GM18861 (cell line): Measurements from ENCODE around the gene VTI1A.
"Not testable (repeated sequence)": the region's sequence is repeated elsewhere in the genome, so short reads cannot be mapped to it uniquely, and the experiment has no call there.

Source experiments
- ATAC-seq: cut with Tn5 transposase; IDR thresholded peaks from one replicate; pipeline ENCODE4 v1.9.1; 2021; ENCODE audit not compliant: unreplicated experiment

The VTI1A gene

DNA sequence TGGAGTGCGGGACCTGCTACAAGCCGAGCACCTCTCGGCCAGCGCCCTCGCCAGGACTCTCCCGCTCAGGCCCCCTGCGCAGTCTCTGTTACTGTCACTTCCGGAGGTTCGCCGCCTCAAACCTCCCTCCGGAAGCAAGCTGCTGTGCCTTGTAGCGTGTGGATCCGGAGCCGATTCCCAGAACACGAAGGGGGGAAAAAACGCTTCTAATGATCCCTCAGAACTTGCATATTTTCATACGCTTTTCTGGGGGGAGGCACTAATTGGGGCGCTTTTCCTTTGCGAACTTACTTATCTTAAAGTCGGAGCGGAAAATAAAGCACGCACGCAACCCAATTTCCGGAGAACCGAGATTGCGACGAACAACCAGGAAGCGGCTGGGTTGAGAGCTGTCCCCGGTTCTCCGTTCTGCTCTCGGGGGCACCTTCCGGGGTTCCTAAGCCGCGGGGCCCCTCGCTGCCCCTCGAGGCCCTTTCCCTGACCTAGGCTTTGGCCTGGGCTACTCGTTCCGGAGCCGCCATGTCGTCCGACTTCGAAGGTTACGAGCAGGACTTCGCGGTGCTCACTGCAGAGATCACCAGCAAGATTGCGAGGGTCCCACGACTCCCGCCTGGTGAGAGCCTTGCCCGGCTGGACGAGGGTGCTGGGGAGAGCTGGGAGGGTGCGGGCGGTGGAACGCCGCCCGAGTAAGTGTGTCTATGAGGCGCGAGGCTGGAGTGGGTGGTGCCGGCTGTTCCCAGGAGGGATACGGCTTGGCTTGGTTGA, at the start of gene VTI1A, which contains the start of gene ZDHHC6:
Gene VTI1A, plus strand, starts transcription at position 361 of the 765 bp plus-strand sequence. Its CDS starts 159 bp downstream, at position 520.
Gene ZDHHC6, minus strand, starts transcription at position 60 of the 765 bp plus-strand sequence. CDS start 1,478 bp downstream, outside the sequence.
- peak; percentile 86 for ATAC-seq

DNA sequence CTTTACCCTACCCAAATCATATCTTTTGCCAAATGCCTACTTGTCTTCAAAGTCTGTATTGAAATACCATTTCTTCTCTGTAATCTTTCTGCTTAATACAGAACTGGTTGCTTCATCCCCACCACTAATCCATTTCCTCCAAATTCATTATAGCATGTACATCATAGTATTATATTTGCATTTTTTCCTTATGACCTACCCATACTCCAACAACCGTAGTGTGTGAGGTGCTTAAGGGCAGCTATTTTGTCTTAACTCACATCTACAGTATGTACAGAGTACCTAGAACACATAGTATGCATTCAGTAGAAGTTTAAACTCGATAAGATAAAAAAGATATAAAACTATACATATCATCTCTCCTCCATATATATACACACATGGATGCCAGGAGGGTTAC, 49.4 kb upstream of the VTI1A start:
- no peak for ATAC-seq

DNA sequence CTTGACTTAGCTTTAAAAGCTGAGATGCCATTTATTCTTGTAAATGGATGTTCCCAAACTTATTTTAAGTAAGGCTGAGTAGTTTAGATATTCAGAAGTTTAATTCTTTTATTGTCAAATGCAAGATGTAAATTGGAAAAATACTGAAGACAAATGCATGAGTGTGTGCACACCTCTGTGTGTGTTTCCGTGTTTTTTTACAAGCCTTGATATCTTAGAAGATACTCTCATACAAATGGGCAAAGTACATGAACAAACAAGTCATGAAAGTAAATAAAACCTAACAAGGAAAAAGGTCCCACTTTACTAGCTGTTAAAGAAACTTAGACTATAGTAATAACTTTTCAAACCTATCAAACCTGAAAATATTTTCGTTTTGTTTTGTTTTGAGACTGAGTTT, 44.1 kb upstream of the VTI1A start:
- ATAC-seq, result no peak

DNA sequence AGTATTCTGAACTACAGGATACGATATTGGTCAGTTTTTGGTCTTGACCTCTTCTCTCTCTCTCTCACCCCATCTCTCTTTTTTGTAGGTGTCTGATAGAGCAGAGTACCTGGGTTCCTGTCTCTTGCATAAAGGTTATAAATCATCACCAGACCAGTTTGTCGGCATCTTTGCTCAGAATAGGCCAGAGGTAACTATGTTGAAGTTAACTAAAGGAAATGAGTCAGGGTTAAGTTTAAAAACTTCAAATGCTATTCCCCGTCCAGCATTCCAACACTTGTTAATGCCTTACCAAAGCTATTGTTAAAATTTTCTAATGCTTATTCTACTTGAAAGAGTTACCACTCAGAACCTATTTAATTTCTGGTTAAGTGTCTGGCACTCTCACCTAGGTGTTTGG, 42.4 kb upstream of the VTI1A start:
- ATAC-seq, result no peak

DNA sequence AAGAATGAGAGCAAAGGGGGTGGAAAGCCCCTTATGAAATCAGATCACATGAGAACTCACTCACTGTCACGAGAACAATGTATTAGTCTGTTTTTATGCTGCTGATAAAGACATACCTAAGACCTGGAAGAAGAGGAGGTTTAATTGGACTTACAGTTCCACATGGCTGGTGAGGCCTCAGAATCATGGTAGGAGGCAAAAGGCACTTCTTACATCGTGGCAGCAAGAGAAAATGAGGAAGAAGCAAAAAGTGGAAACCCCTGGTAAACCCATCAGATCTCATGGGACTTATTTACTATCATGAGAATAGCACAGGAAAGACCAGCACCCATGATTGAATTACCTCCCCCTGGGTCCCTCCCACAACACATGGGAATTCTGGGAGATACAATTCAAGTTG, 40.2 kb upstream of the VTI1A start:
- ATAC-seq, result not testable (repeated sequence)

DNA sequence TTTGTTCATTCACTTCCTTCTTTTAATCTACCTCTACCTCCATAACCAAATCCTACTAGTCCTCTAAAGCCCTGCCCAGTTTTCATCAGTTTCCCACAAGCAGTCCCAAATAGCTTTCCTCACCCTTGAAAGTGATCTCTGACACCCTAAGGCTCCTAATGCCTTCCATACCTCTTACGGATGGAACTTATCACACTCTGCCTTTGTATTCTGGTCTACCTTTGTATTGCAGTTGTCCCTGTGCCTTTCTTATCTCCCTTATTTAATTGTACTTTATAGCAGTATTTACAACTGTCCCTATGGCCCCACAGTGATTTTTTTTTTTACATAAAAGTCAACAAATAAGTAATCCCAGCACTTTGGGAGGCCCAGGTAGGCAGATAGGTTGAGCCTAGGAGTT, 39.3 kb upstream of the VTI1A start:
- no peak for ATAC-seq

DNA sequence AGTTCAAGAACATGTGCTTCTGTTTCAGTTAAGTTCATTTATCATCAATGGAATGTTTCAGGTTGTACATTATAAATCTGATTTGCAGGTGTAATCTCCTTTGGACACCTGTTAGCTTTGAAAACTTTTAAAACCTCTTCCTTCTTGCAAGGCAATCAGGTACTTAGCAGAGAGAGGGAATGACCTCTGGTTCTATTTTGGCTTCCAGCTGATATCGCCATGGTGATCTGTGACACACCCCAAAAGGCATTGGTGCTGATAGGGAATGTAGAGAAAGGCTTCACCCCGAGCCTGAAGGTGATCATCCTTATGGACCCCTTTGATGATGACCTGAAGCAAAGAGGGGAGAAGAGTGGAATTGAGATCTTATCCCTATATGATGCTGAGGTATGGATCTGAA, 37.7 kb upstream of the VTI1A start:
- ATAC-seq, result no peak

DNA sequence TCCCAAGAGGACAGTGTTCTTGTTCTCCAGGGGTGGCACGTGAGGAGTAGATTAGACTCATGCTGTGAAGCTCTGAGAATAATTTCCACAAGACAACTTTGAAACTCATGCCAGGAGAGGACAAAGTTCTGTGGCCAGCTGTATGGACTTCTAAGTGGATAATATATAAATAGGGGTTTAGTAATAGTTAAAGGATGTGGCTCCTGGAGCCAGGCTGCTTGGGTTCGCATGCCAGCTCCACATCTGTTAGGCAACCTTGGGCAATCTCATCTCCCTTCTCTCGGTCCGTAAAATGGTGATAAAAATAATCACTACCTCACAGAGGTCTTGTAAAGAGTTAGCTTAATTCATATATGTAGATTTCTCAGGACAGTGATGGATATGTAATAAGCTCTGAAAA, 37.3 kb upstream of the VTI1A start:
- ATAC-seq, result no peak

DNA sequence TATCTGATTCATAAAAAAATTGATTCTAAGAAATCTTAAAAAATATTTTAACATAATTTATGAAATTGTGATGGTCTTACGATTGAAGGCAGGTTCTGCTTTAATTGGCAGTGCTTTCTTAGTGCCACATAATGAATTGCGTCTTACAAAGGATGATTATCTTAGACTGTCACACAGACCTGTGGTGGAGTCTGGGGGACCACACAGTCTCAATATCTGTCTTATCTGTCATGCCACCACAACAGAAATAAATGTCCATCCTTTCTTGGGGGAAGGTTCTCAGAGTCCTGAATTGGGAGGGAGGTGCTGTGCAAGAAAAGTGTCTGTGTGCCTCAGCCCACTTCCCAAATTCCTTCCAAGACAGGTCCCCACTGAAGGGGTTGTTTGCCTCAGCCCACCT, 34.3 kb upstream of the VTI1A start:
- ATAC-seq, result no peak

DNA sequence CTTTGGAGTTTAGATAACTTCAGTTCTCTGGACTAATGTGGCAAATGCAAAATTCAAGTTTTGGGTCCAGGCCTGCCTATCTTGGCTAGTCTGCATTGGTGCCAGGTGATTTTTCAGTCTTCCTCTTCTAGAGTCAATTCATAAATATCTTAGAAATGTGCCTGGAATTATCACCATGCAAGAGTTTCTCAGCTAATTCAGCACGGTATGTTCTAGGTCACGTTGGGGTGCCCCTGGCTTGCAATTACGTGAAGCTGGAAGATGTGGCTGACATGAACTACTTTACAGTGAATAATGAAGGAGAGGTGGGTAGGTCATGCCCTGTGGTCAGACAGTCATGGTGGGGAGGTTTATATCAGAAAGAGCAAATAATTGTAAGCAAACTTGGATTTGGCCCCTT, 25.3 kb upstream of the VTI1A start:
- no peak for ATAC-seq

DNA sequence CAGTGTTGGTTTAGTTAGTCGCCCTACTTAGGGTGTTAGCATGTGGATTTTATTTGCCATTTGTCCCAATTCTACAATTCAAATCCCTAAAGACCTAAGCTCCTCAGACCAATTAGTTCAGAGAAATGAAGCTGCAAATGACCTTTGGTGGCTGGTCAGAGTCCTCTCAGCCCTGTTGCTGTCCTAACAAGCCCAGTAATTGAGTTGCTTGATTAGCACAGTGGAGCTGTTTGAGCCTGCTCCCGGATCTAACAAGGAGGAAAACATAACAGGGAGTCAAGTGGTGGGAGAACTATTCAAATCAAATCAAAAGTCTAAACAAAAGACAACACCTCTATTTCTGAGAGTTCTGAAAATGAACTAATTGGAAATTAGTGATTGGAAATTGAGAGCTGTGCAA, 22.4 kb upstream of the VTI1A start:
- ATAC-seq, result no peak

DNA sequence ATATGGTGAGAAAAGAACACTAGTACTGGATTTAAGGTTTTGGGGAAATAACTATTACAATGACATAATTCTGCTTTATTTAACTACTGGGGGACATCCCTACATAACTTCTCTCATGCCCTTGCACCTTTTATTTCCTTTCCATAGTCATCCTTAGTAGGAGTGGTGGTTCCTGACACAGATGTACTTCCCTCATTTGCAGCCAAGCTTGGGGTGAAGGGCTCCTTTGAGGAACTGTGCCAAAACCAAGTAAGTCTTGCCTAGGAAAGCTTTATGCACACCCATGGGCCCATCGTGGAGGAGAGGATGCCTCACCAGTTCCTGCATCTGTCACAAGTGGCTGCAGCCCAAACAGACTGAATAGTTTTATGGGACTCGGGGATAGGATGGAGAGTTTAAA, 20.9 kb upstream of the VTI1A start:
- no peak for ATAC-seq

DNA sequence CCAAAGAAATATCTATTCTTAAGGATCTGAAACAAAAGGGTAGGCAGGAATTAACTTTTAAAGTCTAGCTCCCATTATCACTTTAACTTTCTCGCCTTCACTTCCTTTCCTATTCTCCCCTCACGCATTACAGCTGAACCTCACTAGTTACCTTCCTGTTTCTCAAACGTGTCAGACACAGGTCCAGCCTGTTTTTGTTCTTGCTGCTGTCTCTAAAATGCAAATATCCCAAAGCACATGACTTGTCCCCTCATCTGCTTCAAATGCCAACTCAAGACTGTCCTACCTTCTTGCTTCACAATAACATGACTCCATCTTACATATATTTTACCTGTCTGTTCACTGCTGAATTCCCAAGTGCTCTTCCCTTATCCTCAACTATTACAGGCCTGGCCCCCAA, 17.9 kb upstream of the VTI1A start:
- no peak for ATAC-seq

DNA sequence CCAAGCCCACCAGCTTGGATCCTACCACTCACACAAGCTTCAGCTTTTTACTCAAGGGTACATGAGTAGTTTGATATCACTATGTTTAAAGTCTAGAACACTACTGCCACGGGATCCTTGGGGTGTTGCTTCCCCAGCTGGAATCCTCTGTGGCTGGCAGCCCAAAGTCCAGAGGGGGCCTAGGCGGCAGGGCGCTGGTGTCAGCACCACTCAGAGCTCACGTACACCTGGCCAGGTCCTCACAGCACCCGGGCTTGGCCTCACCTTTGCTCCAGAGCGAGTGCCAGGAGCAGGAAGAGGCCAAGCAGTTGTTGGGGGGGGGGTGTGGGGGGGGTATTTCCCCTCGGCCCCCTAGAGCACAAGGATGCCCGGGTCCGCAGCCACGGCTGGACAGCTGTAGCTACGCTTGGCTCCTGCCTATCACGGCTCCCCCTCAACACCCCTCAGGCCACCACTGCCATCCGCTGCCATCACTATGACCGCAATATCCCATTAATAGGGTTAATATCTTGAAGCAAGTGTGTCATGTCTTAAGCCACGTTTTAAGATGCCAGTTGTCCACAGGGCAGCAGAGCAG, 17.3 kb upstream of the VTI1A start:
- ATAC-seq, result no peak

DNA sequence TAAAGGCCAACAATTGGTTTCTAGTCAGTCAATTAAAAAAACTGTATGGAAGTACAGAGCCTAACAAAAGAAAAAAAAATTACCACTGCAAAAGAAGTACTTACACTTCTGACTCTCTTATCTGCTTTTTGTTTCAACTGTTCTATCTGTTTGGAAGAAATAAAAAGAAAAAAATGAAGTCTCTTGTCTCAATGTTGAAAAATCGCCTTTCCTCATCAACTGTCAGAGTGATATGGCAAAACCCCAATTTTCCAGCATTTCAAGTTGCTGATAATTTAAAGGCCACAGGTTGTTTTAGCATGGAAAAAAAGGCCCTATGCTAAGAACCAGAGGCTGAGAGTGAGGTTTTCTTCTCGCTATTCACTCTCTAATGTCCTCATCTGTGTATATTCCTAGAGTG, 13.9 kb upstream of the VTI1A start:
- ATAC-seq, result no peak

DNA sequence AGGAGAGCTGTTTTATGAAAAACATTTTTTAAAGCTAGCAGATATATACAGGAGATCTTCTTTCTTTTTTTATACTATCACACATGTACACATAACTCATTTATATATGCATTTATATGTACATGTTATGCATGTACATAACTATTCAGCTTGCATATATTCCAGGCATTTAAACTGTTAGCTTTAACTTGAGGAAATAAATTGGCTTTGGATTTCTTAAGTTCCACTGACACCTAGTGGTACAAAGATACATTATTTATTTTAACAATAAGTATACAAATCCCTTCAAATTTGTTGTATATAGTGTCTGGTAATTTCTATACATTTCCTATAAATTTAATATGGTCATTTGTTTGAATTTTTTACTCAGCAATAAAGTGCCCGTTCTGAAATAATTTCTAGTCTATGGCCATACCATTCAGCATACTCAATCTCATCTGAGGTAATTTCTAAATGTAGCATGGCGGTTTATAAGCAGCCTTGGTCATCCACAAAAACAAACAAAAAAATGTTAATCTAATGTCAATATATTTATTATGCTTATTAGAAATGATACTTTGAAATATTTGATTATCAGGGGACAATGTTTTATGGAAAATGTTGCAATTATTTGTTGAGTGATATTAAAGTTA, 11.9 kb upstream of the VTI1A start:
- ATAC-seq, result no peak

DNA sequence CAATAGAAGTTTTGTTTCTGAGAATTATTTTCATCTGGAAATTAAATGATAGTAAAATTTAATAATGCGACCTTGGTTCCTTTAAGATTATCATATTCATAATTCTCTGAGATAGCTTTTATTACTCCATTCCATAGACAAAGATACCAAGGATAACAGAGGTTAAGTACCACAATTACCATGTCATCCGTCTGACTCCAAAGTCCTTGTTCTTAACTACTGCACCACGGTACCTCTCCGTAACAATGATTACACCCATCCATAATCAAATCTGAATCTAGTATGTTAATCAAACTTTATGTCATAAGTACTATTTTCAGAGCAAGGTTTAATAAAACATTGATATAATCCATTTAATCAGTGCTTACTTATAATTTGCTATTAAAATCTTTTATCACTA, 8.7 kb upstream of the VTI1A start:
- ATAC-seq, result no peak

DNA sequence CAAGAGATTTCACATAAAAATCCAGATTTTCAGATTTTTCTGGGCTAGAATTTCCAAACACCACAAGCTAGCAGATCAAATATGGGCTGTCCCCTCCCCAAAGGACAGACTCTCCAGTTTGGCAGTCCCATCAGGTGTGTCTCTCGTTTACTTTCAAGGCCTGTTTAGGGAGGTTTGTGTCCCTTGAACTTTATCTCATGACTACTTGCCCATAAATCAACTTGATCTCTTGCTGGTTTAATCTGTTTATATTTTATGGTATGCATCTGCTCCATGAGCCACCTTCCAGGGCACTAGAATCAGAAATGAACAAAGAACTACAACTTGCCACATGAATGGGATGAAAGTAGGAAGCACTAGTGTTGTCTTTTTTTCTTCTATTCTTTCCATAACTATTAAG, 5.5 kb upstream of the VTI1A start:
- ATAC-seq, result no peak

DNA sequence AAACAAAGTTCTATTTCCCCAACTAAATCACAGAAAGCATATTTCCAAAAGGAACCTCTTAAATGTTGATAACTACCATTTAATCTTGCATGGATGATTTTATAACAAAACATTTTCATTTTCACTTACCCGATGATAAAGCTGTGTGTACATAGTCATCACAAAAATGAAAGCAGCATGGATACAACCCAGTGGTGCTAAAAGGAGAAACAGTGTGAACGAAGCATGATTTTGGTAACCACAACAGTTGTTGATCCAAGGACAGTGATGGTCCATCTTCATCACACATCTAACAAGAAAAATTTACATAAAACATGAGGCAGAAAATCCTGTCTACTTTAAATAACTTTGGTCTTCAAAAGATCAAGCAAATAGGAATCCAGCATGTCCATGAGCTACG, 5.0 kb upstream of the VTI1A start:
- ATAC-seq, result no peak

DNA sequence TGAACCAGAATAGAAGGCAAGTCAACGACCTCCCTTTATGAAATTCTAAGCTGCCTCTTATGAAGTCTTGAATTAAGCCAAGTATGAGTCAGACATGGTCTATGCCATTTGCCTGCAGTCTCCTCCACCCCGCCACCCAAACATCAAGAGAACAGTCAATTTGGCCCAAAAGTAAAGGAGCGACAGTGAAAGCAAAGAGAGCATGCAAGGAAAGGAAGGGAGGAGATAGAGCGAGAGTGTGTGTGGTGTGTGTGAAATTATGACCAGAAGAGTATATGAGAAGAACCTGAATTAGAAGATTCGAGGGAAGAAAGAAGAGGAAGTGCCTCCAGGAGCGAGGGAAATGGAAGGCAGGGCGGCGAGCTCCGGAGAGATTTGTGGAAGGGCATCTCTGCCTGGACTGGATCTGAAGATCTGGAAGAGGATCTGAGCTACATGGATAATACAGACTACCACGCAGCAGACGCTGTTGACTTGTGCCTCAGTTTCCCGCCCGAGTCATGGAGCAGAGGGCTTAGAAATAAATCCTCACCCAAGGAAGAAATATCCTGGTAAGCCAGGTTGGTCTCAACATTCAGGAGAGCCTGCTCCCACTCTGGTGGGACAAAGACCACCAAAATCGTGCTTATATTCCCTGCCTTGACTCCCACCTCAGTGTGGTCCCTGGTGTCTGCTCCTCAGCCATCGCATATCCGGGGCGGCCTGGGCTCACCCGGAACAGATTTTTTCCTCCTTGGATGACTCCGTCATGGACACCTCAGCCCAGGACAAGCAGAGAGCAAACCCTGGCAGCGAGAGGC, 760 bp upstream of the VTI1A start:
- ATAC-seq, result no peak

DNA sequence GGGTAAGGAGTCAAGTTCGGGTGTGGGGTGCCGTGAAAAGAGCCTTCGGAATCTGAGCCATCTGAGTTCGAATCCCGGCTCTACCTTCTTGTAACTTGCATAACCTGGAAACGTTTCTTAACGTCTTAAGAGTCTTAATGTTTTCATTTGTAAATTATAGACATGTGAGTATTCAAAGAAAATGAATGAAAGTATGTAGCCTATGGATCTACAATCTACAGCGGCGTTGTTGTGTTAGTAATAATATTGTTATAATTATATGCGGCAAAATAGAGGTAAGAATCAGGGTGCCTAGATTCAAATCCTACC, 559 bp downstream of the VTI1A start:
- ATAC-seq, result no peak

DNA sequence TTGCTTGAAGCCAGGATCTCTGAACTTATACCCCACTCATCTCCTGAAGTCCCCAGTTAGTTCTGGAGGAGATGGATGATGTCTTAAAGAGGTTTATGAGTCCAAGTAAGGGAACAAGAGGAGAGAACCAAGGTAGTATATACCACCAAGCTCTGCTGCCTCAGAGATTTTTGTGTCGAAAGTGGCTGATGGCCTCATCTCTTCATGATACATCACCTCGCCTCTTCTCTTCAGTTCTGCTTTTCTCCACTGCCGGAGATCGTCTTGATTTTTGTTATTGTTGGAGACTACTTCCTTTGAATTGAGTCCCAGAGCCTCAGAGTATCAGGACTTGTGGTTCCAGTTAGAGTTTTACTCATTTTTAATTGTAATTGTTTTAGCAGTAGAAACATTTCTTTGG, 1.9 kb downstream of the VTI1A start:
- ATAC-seq, result no peak
